Pulmonary artery endothelial cell (primary cell): Measurements from ENCODE around the gene MEP1A. TPM values are rescaled to one million over a fixed set of nuclear protein-coding genes. Genes with fewer than 3 reads are reported as not detected.
A peak's percentile ranks its signal among the peaks of the same experiment; 100 is the strongest.
"Not testable (repeated sequence)": the region's sequence is repeated elsewhere in the genome, so short reads cannot be mapped to it uniquely, and the experiment has no call there.

Experiments
- DNase-seq: peaks from one replicate; pipeline ENCODE4 v3.0.0-alpha.2; 2011; ENCODE audit warnings: low read depth, low spot score
- total RNA-seq: library from RNA; depleted of rRNA; stranded (reverse); fragments of >200 nt; gene quantifications from 2 replicates; pipeline ENCODE4 v1.2.3, GENCODE V29; 2014

Gene MEP1A
- total RNA-seq, 1 donor from 2014 or later, result not detected

DNA sequence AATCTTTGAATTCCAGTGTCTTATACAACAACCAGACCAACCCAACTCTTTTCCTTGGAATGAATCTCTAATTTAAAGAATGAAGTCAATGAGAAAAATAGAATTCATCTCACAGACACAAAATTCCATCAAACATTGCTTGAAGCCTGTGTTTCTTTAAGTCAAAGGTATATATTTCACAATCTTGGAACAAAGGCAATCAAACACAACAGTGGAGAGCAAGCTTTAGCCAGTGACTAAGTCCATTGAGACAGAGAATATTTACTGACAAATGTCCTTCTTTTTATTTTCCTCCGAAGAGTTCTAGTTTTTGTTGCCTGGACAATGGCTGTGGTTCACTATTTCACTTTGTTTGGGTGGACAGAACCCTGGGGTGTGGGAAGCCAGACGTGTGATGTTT is 35.8 kb downstream of the MEP1A start:
- DNase-seq, result no peak

DNA sequence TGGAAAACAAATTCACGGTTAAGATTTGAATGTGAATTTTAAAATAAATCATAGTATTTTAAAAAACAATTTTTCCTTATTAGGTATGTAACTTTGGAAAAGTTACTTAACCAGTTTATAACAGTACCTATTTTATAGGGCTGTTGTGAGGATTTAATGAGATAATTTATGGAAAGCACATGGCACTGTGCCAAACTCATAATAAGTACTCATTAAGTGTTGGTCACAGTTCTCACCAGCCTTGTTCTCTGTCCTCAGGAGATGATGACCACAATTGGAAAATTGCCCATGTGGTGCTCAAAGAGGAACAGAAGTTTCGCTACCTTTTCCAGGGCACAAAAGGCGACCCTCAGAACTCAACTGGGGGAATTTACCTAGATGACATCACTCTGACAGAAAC is 39.6 kb downstream of the MEP1A start:
- DNase-seq, result no peak

DNA sequence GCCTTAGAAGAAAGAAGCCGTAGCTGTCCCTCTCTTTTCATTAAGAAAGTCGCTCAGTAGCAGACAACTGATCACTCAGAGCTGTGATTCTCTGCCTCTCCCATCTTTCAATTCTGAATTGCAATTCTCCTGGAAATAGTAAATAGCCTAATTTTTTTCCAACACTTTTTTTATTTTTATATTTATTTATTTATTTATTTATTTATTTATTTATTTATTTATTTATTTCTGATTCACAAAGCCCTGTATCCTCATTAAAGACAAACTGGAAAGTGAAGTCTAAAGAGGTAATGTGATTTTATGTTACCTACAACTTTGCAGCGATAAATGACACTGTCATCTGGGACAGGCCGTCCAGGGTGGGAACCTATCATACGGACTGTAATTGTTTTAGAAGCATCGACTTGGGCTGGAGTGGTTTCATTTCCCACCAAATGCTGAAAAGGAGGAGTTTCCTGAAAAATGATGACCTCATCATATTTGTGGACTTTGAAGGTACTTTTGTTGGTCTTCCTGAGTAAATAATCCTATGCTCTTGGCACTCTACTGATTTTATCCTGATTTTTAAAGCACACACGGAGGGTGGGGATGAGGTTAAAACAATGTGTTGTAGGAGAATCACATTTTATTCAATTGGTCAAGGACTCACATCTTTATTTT is 41.2 kb downstream of the MEP1A start:
- not testable (repeated sequence) for DNase-seq

DNA sequence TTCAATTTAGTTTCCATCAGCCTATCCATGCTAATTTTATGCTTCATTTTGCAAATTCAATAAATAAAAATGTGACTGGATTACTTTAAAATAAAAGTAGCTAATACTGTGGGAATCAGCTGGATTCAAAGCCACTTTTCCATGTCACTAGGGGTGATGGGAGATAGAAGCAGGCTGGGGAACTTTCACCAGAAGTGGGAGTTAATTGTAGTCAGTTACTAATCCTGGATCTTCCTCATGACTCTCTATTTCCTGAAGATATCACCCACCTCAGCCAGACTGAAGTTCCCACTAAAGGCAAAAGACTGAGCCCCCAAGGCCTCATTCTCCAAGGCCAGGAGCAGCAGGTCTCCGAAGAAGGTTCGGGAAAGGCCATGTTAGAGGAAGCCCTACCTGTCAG is 41.8 kb downstream of the MEP1A start:
- not testable (repeated sequence) for DNase-seq

DNA sequence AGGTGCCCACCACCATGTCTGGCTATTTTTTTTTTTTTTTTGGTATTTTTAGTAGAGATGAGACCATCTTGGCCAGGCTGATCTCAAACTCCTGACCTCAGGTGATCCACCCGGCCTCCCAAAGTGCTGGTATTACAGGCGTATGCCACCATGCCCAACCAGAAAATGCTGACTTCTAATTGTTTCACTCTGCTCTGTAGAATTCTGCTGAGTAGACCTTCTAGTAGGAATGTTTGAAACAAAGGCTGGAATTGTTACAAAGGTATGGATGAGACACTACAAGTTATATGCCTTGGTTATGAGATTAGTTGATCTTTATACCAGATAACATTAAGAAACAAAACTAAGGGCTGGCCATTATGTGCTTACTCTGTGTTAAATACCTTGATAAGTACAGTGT is 44.8 kb downstream of the MEP1A start:
- no peak for DNase-seq

DNA sequence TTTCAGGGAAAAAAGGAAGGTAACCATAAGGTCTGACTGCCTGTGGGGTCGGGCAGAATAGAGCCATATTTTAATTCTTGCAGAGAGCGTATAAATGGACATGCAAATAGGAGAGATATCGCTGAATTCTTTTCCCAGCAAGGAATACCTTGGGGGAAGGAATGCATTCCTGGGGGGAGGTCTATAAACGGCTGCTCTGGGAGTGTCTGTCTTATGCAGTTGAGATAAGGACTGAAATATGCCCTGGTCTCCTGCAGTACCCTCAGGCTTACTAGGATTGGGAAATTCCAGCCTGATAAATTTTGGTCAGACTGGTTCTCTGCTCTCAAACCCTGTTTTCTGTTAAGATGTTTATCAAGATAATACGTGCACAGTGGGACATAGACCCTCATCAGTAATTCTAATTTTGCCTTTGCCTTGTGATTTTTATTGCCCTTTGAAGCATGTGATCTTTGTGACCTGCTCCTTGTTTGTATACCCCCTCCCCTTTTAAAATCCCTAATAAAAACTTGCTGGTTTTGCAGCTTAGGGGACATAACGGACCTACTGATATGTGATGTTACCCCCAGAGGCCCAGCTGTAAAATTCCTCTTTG is 49.2 kb downstream of the MEP1A start:
- DNase-seq, result not testable (repeated sequence)

DNA sequence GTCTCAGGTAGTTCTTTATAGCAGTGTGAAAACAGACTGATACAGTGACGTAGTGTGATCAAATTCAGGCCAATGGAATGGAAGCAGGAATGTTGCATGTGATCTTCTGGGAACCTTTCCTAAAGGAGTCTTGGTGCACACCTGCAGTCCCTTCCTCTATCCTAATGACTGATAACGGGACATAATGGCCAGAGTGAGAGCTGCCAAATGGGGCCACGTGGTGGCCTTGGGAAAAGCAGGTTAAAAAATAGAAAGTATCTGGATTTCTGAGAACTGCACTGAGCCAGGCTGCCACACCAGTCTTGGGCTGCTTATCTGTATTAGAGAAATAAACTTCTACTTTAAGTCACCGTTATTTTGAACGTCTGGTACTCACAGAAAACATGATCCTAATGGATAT is 51.9 kb downstream of the MEP1A start:
- no peak for DNase-seq

DNA sequence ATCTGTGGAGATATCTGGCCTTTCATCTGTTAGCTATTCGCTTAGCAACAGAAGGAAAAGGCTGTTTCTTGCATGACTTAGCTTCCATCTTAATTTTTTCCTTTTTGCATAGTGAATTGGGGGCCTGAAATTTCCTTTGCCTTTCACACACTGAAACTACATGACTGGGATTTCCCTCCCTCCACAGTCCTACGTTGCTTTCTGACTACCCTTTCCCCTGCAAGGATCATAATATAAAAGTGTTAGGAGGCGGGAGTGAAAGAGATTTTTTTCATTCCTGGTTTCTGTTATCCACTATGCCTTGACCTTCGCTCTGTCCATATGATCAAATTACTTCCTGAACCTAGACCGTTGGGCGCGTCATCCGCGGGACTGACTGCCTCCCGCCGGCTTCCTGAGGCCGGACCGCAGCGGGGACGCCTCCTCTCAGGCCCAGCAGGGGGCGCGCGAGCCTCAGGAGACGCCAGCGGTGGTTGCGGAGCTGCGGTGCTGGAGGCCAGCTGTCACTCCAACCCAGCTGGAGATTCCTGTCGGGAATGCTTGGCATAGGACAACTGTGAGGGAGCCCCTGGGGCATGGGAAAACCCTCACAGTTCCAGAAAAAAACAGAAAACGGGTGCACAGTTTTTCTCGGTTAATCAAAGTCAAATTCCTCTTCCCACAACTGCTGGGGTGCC is 55.6 kb downstream of the MEP1A start:
- DNase-seq, result peak; percentile 55

DNA sequence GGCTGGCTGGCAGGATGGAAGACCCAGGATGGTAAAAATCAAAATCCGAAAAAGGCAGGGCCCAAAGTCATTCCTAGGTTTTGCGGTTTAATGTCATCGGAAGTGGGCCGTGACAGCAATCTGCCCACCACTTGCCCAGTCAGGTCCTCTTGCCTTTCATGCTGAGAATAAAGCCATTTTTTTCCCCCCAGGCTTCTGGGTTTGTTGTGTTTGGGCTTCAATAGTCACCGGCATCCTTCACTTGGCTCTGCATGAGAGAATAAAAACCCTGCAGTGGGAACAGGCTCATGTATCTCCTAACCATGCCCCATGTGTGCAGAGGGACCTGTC is 56.1 kb downstream of the MEP1A start:
- DNase-seq, result no peak

DNA sequence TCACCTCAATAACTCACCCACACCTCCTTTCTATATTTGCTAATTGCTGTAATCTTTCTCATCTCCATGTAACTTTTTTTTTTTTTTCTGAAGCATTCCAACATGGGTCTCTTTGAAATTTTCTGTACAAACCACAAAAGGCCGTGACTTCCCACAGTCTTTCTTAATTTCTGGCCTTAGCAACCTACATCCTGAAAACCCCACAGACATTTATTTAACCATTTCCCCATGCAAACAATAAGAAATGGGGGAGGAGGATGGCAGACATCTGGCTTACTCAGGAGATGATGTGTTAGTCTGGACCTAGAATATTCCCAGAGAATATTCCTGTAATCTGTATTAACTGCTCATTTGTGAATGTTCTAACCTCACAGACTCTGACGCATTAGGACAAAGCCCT is 57.6 kb downstream of the MEP1A start:
- DNase-seq, result no peak

DNA sequence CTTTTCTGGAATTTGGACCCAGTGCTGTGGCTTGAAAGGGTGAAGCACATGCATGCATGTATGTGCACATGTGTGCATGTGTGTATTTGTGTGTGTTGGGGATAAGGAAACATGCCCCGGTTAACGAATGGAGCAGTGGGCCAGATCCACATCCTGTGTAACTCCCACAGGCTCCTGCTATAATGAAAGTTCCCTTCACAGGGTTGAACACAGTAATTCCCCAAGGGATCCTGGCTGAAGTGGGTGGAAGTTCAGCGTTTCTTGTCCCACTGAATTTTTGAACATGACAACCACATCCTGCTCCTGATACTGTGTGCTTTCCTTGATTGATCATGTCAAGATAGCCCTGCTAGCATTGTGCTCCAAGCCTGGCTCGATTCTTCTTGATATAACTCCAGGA is 58.4 kb downstream of the MEP1A start:
- DNase-seq, result not testable (repeated sequence)

DNA sequence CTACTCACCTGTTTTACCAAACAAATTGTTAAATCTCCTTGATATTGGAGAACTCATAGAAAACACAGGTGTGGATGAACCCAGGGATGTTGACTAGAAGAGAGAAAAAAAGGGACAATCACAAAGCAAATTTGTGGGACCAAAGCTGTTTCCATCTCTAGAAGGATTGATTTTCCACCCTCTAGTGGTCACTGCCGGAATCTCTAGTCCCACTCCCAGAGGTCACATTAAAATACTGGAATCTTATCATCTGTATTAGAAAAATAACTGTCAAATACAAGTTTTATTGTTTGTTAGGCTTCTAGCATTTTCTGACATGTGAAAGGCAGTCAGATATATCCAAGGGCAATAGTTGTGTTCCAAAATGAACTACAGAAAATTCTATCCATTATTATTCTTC is 62.8 kb downstream of the MEP1A start:
- not testable (repeated sequence) for DNase-seq

DNA sequence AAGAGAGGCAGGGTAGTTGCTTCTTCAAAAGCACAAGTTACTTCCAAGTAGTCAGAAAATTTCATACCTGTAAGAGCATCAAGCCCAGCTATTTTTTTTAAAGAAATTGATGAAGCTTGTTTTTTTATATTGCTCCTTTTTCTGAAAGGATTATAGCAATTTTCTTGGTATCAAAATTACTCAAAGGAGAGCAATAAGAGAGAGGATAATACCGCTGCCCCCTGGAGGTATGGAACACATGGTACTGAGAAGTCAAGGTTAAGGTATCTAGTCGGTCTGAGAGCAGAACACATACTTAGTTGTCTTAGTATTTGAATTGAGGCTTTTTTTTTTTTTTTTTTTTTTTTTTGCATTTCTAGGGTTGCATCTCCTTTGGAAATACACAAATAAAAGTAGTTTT is 69.2 kb downstream of the MEP1A start:
- DNase-seq, result no peak

DNA sequence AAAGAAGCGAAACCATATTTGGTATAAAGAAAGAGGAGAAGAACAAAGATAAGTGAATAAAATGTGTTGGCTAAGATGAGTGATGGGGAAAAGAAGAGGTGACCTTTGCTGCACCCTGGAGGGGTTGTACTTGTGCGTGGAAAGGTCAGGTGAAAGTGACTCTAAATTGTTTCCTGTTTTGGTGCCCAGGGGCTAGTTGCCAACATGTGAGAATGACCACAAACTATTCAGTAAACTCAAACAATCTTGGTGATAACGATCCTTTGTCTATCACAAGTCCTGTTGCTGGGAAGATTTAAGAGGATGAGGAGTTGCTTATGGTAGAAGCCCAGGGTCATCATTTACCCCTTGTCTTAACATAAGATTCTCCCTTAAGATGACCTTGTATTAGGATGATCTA is 70.6 kb downstream of the MEP1A start:
- DNase-seq, result no peak

DNA sequence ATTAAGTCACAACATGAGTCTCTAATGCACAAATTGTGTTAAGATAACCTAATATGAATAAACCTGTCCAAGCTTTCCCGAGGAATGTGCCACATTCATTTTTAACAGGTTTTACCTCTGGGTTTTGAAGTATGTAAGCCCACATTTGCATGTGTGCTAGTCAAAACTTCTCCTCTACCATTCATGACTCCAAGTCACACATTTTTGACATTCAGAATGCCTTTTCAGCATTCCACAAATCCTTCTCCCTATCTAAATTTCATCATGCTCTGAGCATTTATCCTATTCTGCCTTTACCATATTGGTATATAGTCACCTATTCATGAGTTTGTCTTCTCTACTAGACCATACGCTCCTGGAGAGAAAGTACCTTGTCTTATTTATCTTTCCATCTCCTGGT is 72.0 kb downstream of the MEP1A start:
- DNase-seq, result no peak

DNA sequence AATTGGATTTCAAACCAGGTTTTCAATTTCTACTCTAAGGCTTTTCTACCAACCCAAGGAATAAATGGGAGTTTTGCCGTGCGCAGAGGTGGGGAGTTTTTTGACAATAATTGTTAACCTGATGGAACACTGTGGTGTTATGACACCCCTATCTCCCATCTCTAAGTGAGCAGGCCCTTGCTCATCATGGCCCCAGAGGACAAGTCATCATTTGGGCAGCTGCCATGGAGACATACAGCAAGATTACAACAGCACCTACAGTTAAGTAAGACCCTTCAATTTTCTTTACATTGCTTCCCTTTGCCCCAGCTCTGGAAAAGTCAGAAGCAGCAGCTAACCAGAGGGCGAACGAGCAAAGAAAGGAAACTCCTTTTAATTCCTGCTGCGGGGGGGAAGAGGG is 74.2 kb downstream of the MEP1A start:
- no peak for DNase-seq

DNA sequence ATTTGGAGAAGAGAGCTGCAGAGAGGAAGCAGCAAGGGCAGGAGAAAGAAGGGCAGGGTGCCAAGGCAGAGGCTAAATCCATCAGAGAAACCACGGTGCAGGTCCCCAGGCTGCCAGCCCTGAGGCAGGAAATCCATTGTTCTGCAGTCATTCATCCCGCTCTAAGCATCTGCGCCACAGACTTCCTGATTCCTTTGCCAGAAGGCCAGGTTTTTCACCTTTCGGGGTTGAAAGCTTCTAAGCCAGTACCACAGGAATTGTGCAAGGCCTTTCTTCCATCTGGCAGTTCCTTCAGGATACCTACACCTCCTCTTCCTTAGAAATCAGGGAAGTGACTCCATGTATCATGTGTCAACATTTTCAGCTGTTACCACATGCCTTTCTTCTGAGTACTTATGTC is 82.9 kb downstream of the MEP1A start:
- peak; percentile 98 for DNase-seq

DNA sequence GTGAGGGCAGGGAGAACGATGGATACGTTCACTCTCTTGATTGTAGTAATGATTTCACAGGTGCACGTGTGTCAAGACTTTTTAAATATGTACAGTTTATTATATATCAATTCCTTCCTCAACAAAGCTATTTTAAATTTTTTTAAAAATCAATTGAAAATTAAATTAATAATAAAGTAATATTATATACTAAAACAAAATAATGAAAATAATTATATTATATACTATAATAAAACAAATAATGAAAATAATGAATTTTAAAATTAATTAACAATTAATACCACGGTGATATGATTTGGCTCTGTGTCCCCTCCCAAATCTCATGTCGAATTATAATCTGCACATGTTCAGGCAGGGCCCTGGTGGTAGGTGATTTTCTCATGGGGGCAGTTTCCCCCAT is 85.8 kb downstream of the MEP1A start:
- DNase-seq, result no peak

DNA sequence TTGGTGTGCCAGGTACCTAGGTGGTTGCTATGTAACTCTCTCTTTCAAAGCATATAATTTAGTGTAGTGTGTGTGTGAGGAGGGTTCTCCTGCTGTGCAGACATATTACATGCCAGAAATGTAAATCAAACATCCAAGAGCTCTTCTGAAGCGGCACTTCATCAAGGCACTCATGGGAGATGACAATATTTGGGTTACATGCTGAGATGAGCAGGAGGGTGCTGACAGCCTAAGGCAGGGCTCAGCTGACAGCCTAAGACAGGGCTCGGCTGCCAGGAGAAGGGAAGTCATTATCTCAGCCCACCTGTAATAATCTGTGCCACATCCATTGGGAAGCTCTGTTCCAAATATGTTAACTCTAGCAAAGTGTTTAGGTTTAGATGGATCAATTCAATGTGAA is 89.5 kb downstream of the MEP1A start:
- no peak for DNase-seq

DNA sequence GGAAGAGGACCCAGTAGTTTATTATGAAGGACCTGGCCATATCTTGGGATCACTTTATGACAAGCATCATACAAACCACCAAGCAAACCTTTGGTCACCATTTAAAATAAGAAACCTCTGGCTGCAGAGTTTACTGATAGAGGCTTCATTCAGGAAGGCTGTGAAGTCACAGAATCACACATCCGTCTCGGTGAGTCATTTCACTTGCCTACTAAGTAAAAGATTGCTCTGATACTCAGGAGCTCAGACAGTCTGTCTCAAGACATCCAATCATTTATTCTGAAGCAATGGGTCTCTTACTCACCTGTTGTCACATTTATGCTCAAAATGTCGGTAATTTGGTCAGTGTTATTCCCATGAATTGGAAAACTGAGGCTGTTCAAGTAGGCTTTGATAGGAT is 94.8 kb downstream of the MEP1A start:
- peak; percentile 33 for DNase-seq

DNA sequence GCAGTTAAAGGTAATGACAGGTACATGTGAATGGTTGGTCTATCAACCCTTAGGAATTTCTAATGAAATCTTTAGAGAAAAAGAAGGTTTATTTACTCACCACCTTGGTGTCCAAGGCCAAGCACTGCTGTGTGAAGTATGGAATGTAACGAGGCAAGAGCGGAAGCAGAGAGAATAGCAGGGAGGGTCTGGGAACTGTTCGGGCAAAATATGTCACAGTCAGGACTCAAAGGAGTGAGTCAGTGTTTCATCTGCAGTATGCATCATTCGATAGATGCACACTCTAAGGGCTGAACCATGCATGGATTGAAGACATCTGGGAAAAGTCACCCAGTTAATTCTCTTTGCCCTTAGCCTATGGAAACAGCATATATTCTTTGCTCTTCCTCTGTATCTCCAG is 95.4 kb downstream of the MEP1A start:
- DNase-seq, result no peak
